HG03378 (cell line): ENCODE measurements around the gene TTC7B.

Experiments
- ATAC-seq: cut with Tn5 transposase; IDR thresholded peaks from one replicate; pipeline ENCODE4 v1.9.1; 2021; ENCODE audit warnings: mild to moderate bottlenecking, moderate library complexity; ENCODE audit not compliant: unreplicated experiment

The TTC7B gene

GRCh38 chr14:90580377-90581335 lies 235.6 kb downstream of the TTC7B start:
- ATAC-seq, result no peak

DNA sequence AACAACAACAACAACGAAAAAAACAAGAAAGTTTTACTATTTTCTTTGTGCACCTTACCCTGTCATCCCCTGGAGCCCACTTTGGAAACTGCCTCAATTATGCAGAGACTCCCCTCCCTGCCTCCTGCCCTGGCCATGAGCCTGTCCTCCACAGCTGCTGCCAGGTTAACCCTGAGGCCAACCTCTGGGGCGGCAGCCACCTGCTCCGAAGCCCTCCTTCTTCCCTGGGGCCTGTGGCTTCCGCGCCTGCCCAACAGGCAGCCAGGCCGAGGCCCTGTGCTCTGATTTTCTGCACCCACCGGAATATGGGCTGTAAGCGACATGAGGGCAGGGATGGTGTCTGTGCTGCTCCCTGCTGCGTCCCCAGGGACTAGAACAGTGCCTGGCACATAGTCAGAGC lies 236.4 kb downstream of the TTC7B start:
- no peak for ATAC-seq

- no peak for ATAC-seq
Observed at GRCh38 chr14:90579088-90579487, 237.1 kb downstream of the TTC7B start.

- ATAC-seq, result no peak
Observed at GRCh38 chr14:90578283-90578985, 237.8 kb downstream of the TTC7B start.

- ATAC-seq, result no peak
Observed at GRCh38 chr14:90577661-90578282, 238.5 kb downstream of the TTC7B start.

DNA sequence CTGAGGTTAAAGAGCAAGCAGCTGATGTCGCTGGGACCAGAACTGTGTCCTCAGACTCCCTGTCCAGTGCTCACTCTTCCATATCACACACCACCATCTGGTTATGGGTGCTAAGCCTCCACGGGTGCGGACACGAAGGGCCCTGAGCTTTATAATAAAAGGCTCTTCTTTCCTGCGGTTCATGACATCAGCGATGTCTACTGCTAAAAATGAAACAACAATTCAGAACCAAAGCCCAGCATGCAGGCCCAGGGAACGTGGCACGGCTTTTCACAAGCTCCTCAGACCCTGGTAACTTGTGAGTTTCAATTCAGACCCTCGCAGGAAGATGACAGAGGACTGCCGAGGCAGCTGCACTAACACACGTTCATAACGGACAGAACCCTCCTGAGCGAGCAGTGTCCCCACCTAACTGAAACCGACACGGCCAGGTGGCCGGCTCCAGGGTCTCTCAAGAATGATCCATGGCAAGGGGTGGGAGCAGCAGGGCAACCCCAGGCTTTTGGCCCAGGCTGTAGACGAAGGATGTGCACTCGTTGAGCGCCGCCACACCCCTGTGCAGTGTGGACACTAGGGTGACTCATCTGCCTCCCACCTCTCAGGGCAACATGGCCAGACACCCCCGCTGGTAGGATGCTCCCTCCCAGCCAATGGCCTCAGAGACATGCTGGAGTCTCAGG lies 239.1 kb downstream of the TTC7B start:
- no peak for ATAC-seq

GRCh38 chr14:90576581-90576980 lies 239.6 kb downstream of the TTC7B start:
- ATAC-seq, result no peak

DNA sequence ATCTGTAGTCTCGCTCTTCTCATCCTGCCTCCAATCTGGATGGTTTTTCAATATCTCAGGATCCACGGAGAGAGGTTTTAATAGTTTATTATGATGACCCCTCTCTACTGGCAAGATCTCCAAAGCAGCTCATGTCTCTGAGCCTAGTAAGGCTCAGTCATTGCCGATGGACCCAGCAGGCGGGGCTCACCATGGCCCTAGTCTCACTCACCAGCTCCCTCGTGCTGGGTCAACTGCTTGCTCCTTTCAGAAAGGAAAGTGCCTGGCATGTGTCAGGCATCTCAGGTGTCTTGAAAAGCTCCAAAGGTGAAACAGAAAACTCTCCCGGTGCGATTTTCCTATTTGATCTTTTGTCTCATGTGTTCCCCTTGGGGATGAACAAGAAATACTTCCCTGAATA lies 240.4 kb downstream of the TTC7B start:
- ATAC-seq, result no peak

DNA sequence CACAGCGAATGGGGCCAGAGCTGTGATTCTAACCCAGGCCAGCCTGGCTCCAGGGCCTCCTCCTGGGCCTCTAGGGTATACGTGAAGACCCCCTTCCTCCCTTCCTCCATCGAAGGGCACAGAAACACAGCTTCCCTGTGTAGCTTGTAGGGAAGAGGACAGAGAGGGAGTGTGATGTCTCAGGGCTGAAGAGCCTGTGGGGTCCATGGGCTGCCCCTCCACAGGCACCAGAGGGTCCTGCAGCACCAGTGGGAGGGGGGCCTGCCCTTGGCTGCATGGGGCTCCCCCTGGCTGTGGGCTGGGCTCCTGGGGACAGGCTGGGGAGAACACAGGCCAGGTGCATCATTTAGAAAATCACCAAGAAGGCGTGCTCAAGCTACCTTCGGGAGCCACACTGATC lies 240.9 kb downstream of the TTC7B start:
- no peak for ATAC-seq

GRCh38 chr14:90574188-90575131 lies 241.8 kb downstream of the TTC7B start:
- ATAC-seq, result no peak

- no peak for ATAC-seq
Observed at GRCh38 chr14:90573385-90574105, 242.7 kb downstream of the TTC7B start.

GRCh38 chr14:90572441-90573150 lies 243.6 kb downstream of the TTC7B start:
- no peak for ATAC-seq

- ATAC-seq, result no peak
Observed at GRCh38 chr14:90571149-90571947, 244.9 kb downstream of the TTC7B start.

DNA sequence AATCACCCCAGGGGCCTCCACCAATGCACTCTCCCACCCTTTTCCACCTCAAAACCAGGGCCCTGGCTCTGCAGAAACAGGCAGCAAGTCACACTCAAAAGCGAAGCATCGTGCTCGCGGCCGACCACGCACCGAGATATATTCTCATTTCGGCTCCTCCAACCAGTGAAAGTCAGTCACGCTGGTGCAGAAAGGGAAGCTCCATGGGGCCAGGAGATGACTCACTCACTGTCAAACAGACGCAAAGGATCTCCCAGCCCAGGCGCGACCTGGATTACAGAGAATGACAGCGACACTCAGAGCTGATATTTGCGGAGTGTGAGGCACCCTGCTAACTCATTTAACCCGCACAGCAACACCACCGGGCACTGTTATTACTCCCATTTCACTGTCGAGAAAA lies 245.8 kb downstream of the TTC7B start:
- ATAC-seq, result no peak

- ATAC-seq, result no peak
Observed at GRCh38 chr14:90569606-90570387, 246.4 kb downstream of the TTC7B start.

DNA sequence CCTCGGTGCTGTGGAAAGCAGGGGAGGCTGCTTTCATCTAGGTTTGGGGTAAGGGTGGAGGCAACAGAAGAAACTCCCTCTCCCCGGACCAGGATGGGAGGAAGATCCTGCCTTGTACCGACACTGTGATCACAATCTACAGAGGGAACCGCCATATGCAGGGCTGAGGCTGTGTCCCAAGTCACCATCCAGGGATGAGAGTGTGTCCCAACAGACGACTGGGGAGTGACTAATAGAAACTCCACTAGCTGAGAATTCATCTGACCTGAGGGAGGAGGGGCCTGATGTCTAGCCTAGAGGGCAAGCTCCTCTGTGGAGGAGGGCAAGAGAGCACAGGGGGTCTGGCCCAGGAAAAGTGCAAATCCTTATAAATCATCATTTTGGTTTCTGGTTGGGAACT lies 247.0 kb downstream of the TTC7B start:
- ATAC-seq, result no peak

DNA sequence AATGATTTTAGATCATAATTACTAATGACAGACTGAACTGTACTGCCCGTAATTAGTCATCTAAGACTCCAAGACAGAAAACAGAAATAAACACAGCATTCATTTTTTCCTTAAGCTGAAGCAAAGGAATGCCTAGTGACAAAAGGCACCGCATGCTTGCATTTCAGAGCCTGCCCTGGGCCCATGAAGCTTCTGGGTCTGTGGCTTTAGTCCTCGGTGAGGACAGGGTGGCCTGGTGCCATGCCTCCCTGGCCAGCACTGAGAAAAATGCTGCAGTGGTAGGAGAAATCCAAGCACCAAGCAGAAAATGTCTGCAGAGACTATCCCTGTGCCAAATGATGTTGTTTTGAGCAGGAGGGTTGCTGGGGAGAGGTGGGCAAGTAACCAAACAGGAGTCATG lies 247.8 kb downstream of the TTC7B start:
- no peak for ATAC-seq
